IMR-90 (cell line): ENCODE data around the gene RPH3AL.

ENCODE experiments used
- CTCF ChIP-seq: conservative IDR thresholded peaks from 2 replicates; pipeline ENCODE4 v1.5.1; 2012; ENCODE audit warnings: mild to moderate bottlenecking, low read depth, low read length, improper control_type of control experiment
- MAZ ChIP-seq: IDR thresholded peaks from 2 replicates; pipeline ENCODE4 v1.6.1; 2012; ENCODE audit warnings: low read depth, mild to moderate bottlenecking, low read length, improper control_type of control experiment, moderate library complexity, borderline replicate concordance
- MXI1 ChIP-seq: IDR thresholded peaks from 2 replicates; pipeline ENCODE4 v1.6.1; 2012; ENCODE audit warnings: low read depth, mild to moderate bottlenecking, low read length, moderate library complexity, borderline replicate concordance

- no peak for TF ChIP-seq MXI1
- no peak for TF ChIP-seq CTCF
- TF ChIP-seq MAZ: no peak
These were observed 50.8 kb downstream of the RPH3AL start for GRCh38 chr17:301681-302299.
